Ureter (tissue), 1 donor: ENCODE measurements around the gene CDC42EP3. TPM values are rescaled to one million over a fixed set of nuclear protein-coding genes. Genes with fewer than 3 reads are reported as not detected.

Experiments
- DNase-seq: peaks from one replicate; pipeline ENCODE4 v3.0.0-alpha.2; 2020; ENCODE audit warnings: low spot score
- total RNA-seq: library from RNA; stranded (reverse); gene quantifications from one replicate; pipeline ENCODE4 v1.2.4, GENCODE V29; 2023
- donor health status: DM: yes; HTN: yes; CAD: no.

Gene CDC42EP3
- total RNA-seq, 1 donor from 2014 or later: 95.3 TPM

DNA sequence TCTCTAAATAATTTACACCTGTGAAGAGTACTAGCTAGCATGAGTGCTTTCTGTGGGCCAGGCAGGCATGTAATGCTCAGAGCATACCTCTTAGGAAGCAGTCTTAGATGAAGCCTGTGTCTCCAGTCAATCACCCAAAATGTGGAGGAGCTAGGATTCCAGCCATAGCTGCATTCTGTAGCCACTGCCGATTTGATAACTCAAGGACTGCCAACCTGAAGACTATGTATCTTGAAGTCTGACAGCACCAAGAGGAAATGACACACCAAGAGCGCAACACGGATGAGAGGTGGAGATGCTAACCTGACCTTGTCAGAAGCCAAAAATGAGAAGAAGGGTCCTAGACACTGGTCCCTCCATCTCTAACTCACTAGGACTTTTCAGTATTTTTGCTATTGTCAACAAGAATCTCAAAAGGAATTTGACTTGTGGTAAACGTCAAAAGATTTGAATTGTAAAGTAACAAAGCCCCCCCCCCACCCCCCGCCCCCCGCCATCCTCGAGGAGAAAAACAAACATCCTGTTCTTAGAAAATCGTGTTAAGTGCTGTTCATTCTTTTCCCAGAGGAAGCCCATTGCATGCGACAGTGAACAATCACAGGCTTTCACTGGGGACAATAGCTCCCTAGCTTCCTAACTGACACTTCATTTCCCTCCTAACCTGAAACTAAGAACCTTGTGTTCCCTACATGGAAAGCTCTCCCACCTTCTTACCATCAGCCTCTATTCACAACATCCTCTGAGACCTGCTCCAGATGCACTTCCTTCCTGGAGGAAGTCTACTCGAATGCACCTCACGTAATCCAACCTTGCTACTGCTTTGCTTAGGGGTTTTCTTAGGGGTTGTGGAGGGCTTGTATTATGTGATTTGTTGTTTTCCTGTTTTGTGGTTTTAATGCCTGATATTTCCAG lies 14.7 kb downstream of the CDC42EP3 start:
- DNase-seq: no peak

DNA sequence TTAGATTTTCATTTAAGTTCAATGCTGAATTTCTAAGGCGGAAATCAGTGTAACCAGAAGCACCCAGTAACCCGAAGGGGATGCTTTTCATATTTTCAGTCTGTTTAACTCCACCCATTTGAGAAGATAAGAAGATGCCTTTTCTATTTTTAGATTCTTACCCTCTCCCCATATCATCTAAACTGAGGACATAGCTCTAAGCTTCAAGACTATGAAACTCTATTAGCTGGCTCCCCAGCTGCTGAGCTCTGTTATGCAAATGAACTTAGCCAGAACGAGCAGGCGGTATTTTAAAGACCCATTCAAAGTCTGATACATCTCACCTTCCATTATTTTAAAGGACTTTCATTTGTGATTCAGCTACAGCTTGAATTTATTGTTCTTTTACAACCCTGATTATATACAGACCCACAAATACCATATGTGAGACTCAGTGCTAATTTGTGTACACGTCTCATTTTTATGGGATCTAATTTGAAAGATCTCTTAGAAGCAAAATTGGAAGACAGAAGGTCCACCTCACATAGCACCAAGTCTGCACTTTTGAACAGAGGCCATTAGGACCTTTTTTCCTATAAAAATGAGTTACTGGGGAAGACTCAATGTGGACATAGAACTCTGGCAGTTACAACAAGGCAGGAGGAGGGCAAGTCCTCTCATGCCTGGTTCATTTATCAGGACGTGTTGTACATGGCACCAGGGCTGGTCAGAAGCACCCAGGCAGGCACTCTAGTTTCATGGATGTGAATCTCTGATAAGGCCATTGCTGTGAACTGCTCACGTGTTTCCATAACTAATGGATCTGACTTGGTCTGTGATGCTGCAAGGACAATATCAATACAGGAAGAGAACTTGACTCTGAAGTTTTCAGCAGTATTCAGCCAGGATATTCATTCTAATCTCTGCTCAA lies 16.3 kb downstream of the CDC42EP3 start:
- DNase-seq: no peak

DNA sequence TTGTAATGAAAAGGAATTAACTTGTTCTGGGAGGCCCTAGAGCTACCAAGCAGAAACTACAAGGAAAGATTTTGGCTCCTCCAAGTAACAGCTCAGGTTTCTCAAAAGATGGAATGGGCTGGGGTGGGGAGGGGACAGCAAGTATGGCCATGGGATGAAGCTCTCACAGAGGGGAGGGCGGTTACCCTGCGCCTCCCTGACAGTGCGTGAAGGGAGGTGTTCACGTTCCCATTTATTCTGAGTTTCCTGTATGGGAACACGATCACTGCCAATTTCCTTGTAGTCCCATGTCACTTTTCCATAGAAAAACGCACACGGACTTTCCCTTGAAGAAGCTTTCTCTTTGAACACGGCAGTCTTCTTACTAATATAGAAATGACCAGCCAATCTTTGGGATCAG lies 17.0 kb downstream of the CDC42EP3 start:
- DNase-seq: no peak

DNA sequence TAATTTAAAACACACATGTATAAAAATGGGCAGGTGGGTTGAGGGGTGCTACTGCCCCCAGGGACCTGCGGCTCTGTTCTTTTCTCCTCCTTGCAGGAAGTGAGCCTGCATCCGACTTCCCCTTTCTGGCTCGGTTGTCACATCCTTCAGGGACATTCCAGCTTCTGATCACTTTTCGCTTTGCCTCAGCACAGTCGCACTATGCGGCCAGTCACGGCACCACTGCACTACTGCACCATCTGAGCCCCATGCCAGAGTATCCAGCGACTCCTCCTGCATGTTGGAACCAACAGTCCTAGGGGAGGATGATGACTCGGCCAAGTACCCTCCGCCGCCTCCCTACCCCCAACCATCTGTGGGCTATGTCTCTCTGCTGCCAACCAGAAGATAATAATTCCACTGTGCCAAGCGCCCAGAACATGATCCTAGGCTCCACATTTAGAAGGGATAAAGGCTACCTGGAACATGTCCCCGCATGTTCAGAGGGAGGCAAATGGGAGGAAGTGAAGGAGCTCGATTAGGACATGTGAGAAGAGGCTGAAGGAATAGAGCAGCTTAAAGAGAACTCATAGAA lies 17.6 kb downstream of the CDC42EP3 start:
- DNase-seq: no peak

DNA sequence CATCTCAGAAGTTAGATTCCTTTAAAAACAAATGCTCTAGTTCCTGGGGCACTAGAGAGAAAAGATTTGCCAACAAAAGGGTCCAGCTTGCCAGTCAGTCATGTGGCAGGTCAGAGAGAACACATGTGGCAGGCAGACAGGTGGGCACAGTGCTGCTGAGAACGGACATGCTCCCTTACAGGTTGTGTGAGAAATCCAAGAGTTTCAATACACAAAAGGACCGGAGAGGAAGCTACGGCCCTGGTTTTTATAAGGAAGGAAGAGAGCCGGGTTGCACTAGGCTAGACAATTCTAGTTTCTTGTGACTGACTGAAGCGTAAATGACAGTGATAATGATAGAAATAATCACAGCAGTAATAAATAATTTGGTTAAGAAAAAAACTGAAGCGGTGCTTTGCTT lies 18.3 kb downstream of the CDC42EP3 start:
- no peak for DNase-seq

DNA sequence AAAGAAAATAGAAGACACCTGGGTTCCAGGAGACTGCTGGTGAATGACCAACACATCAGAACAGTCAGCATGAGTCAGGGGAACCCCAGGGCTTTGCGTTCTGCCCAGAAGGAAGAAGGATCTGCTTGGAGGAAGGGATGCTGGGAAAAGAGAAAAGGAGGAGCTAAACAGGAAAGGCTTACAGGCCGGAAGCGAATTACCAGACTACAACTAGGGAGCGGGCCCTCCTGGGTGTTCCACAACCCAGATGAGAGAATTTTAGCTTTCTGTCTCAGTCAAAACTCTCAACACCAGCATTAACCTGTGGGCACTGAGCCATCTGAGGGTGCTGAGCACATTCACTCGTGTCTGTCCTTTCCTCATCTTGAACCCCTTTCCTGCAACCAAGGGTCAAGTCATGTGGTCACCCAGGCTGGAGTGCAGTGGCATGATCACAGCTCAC lies 19.2 kb downstream of the CDC42EP3 start:
- DNase-seq: no peak

DNA sequence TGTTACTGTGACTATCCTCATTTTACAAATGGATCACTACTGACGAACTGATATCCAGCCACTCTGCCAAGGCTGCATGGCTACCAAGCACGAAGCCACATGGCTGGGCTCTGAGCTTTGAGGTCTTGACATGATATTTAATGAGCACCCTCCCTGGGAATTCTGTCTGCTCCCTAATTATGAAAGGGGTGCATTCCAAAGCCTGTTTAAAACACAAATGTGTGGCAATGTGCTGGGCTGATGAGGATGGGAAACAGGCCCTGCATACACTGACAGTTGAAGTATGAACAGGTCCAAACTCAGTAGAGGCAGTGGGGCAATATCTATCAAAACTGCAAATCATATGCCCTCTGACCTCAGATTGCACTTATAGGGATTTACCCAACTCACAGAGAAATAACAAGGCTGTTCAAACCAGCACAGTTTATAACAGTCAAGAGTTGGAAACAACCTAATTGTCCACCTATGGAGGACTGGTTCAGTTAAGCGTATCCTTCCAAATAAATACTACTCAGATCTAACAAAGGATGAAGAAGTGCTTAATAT lies 20.8 kb downstream of the CDC42EP3 start:
- no peak for DNase-seq

DNA sequence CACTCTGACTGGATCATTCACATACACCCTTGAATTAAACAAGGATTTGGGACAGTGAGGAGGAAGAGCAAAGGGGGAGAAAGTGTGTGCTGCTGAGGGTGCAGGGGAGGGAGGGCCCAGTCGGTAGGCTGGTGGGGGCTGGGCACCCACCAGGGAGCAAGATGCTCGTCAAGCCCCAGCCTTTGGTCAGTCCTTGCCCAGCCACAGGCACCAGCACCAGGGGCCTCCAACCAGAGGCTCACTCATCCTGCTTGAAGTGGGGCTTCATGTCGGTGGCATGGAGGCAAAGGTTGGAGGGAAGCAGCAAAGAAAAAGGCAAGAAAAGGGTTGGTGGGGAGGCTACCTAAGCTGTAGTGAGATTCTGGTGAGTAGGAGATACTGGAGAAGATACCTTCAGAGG lies 21.9 kb downstream of the CDC42EP3 start:
- no peak for DNase-seq

DNA sequence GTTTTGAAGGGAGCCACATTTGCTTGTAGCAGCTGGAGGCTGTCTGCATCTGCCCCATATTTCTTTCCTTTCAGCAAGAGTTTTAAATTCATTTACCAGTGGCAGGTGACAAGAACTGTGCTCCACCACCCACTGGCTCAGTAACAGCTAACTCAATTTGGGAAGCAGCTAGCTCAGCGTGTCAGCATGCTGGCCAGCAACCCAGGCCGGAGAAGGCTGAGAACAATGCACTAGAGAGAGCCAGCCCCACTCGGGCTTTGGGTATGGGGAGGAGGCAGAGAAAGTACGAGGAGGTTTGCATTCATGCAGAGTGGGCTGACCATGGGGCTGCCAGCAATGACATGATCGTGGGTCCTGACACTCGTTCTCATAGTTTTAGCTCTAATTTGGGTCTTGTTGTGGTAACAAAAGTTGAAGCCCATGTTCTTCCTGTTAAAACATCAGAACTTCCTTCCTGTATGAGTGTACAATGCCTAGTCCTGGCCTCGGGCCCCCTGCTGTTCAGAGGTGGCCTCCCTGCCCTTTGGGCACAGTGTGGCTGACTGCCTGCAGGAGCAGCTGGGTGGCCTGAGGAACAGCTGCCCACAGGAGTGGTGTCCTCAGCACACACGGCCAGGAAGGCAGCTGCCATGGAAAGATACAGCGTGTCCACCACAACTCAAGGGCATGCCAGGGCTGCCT lies 23.0 kb downstream of the CDC42EP3 start:
- no peak for DNase-seq

DNA sequence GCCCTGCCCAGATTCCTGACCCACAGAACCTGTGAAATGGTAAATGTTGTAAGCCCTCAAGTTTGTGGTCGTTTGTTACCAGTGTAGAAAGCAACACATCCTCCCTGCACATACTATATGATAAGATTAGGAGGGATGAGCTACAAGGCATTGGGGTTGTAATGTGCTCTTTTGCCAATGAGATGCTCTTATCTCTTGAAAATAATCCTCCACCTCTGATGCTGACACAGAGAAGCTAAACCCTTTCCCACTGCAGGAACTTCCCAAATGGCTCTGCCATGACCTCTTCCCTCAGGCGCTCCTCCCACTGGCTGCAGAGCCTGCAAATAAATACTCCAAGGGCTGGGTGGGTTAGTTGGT lies 23.5 kb downstream of the CDC42EP3 start:
- no peak for DNase-seq

DNA sequence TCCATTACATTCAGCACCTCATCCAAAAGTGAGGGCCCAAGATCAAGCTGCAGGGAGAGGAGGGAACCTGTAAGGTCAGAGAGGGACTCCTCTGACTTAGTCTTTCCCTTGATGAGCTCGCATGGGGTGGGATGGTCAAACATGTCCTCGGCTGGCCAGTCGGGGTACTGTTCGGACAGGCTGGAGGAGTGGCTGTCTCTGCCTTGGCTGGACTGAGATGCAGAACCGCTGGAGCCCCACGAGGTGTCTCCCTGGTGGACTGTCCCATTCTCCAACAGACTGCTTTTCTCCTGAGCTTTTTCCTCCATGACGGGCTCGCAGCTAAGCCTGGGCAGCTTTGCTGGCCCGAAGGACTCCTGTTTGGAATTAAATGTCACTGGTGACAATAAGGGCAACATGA lies 25.6 kb downstream of the CDC42EP3 start:
- no peak for DNase-seq

DNA sequence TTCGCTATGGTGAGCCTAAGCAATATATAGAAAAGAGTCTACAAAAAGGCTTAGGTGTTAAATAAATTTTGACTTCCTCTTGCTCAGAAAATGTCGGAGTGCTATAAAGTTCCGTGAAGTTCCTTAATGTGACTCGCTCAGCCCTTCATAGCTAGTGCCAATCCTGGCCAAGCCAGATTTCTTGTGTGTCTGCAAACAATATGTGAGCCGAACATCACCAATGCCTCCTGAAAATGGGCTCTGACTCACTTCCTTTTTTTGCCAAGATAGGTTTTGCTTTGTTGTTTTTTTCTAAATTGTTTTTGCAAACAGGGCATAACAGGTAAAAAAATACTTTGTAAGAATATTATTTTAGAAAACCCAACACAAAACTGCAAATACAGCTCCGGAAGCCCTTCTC lies 26.1 kb downstream of the CDC42EP3 start:
- no peak for DNase-seq

DNA sequence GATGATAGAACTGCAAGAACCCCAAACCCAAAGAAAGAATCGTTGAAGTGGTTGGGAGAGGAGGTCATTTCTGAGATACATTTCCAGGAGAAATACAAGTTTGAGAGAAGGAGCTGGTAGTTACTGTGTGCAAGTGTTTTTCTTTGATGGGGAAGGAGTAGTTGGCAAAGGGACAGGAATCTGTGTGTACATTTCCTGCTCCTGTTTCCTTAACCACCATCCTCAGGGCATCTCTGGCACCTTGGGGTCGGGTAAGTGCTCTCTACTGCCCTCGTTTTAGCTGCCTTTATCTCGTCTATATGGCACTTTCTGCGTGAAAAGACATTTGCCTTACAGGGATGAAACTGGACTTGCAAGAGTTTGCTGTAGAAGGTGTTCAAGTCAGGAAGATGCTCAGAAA lies 27.3 kb downstream of the CDC42EP3 start:
- DNase-seq: no peak

DNA sequence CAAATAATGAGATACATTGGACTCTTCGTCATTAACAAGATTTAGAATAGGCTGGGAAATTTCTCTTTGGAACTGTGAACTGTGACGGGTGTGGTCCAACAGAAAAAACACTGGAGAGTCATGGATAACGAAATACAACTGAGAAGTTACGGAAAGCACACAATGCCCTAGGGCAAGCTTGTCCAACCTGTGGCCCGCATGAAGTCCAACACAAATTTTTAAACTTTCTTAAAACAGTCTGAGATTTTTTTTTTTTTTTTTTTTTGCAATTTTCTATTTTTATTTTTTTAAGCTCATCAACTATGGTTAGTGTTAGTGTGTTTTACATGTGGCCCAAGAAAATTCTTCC lies 27.7 kb downstream of the CDC42EP3 start:
- DNase-seq: no peak

DNA sequence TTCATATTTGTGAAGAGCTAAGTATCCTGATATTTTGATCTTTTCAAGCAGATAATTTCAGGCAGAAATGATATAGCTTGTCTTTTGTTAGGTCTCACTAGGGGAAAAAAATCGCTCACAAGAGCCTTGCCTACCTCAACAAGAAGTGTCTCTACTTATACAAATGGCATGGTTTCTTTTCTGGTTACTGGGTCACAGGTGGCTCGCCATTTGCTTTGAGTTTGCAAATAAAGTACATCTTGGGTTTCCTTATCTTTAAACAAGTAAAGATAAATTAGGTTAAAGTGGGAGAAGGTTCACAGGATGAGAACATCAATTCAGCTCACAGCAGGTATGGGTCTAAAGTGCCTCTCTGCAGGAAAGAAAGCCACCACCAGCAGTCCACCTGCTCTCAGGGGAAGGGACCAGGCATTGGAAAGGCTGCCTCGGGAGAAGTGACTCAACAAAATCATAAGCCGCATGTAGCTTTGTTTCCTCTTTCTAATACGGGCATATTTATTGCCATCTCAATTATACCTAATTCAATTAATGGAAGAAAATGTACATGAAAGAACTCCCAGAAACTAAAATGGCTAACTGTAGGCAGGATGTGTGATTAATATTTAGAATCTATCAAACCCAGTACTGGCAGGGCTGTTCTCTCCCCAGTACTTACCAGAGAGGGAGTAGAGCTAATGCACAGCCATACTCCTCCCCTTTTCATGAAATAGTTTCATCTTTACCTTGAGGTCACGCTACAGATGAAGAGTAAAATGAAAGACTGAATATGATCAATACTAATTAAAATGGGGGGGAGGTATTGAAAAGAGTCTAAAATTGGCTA lies 28.3 kb downstream of the CDC42EP3 start:
- DNase-seq: no peak

DNA sequence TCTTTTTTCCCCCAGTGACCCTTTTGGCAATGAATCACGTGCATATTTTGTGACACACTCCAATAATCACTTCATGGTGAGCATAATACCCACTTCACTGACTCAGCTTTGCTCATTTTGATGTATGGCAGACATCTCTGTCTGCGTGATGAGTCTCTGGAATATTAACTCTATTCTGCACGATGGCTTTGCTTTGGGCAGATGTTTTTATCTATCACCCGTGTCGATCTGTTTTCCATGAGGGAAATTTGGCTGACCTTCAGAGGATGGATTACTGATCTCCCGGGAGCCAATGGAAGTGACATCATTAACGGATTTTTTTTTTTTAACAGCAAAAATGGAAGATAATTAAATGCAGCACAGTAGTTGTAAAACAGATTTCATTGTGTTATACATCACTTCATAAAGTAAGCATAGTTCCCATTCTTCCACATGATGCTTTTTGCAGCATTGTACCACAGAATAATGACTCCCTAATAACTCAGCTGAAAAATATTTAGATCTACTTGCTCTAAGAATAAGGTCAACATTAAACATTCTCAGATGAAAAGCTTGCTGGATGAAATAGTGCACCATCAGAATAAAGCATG lies 29.8 kb downstream of the CDC42EP3 start:
- DNase-seq: no peak

DNA sequence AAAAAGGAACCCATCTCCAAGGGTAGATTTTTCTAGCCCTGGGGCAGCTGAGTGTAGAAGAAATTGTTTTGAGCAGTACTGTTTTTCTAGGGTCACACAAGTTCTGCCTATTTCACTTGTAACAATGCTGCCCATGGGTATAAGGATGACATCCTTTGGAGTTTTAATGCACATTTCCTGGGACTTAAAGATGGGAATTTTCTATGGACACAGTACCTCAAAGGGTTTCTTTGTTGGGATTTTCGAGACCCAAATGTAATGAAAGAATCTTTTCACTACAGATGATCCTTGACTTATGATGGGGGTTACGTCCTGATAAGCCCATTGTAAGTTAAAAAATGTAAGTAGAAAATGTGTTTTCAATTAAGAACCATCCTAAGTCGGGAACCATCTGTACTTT lies 31.8 kb downstream of the CDC42EP3 start:
- DNase-seq: no peak

DNA sequence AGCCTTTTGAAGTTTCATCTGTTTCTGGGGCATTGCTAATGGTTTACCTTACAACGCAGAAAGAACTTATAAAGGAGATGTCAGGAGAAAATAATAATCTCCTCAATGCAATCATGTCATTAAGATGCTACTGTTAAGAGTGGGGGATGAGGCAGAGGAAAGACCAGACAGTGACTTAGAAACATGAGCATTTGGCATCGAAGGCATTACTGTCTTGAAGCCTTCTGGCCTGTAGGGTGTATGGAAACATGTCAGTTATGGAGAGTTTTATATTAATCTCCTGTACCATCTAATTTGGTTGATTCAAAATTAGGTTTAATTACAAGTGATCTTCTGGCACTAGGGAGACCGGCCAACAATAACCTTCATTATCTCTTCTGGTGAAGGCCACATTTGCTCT lies 32.5 kb downstream of the CDC42EP3 start:
- no peak for DNase-seq

DNA sequence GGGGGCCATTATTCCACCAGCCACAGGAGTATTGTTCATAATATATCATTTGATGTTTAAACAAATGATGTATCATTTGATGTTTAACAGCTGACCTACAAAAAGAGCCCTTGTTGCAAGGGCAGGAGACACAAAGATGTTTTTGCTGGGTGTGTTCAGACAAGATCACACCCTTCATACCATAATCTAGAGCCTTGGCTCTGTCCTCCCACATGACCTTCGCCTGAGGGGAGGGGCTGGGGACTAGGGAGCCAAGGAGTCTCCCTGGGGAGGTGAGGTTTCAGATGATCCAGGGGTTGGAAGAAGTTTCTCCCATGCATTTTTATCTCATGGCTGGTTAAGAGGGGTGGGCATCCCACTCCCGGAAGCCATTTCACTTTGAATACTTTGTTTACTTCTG lies 33.5 kb downstream of the CDC42EP3 start:
- no peak for DNase-seq

DNA sequence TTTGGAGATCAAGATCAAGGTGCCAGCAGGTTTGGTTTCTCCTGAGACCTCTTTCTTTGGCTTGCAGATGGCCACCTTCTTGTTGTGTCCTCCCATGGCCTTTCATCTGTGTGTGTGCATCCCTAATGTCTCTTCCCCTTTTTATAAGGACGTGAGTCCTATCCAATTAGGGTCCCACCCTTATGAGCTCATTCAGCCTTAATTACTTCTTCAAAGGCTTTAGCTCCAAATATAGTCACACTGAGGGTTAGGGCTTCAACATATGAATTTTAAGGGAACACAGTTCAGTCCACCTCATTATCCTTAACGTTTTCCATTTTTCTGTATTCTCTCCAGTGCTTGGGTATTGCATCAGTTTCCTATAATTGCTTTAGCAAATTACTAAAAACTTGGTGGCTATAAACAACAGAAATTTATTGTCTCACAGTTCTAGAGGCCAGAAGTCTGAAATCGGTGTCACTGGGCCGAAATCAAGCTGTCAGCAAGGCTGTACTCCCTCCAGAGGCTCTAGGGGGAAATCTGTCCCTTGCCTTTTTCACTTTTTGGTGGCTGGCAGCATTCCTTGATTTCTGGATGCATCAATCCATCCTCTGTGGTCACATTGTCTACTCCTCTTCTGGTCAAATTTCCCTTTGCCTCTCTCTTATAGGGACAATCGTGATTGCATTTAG lies 34.1 kb downstream of the CDC42EP3 start:
- no peak for DNase-seq
